ENCODE measurements around the gene MAOB.
A peak's percentile ranks its signal among the peaks of the same experiment; 100 is the strongest.

MAOB gene

GRCh38 chrX:43853225-43853828, 28.9 kb downstream of the MAOB start:
- POLR2A ChIA-PET = no interaction called here
- H3K4me1 ChIP-seq (ENCODE audit: control insufficient read depth, insufficient read depth, low read length) = no peaks in the 10 kb centered on the region
- CTCF ChIA-PET = interaction anchor here (0.5 kb wide), 1 partner anchor 29 kb away, joined by 3 read pairs; no protein-coding TSS in a partner anchor
- no peak overlapping the region for H3K27ac ChIP-seq (ENCODE audit: extremely low read depth, low read depth, low read length)
- H3K4me3 ChIP-seq (ENCODE audit: low read depth, low read length) = no peak overlapping the region
- TF ChIP-seq ZNF394 (tag by site-specific recombination; IDR thresholded peaks at IDR 0.05; ENCODE audit: borderline replicate concordance) (no peak), ZNF785 (tag by site-specific recombination; IDR thresholded peaks at IDR 0.05) (no peak), ZNF76 (tag by site-specific recombination; IDR thresholded peaks at IDR 0.05; ENCODE audit: borderline replicate concordance, low read depth) (no peak)
- no peaks in the 10 kb centered on the region for H3K36me3 ChIP-seq (ENCODE audit: control insufficient read depth in 2 of 2, insufficient read depth in 1 of 2, low read length in 2 of 2)
- H3K9me3 ChIP-seq (ENCODE audit: control insufficient read depth, insufficient read depth, low read depth, low read length) = no peaks in the 10 kb centered on the region

- POLR2A ChIA-PET = no interaction called here
- H3K36me3 ChIP-seq (ENCODE audit: control insufficient read depth in 2 of 2, insufficient read depth in 1 of 2, low read length in 2 of 2) = no peaks in the 10 kb centered on the region
- TF ChIP-seq TCF7L2 (IDR thresholded peaks at IDR 0.05; ENCODE audit: borderline replicate concordance, low read depth, low read length) (0 out of 2 replicates have a peak, but pooled peaks have one; percentile 13), SETDB1 (IDR thresholded peaks at IDR 0.05; ENCODE audit: insufficient read length, low read length) (no peak), PATZ1 (tag by site-specific recombination; IDR thresholded peaks at IDR 0.05) (no peak), ELK4 (IDR thresholded peaks at IDR 0.05; ENCODE audit: borderline replicate concordance, low read depth, low read length) (no peak)
- H3K9me3 ChIP-seq (ENCODE audit: control insufficient read depth, insufficient read depth, low read depth, low read length) = no peaks in the 10 kb centered on the region
- no peak overlapping the region for H3K27ac ChIP-seq (ENCODE audit: extremely low read depth, low read depth, low read length)
- no peak overlapping the region for H3K4me3 ChIP-seq (ENCODE audit: low read depth, low read length)
- CTCF ChIA-PET = interaction anchor here (1.4 kb wide), 1 partner anchor 14 kb away, joined by 6 read pairs; no protein-coding TSS in a partner anchor
- H3K4me1 ChIP-seq (ENCODE audit: control insufficient read depth, insufficient read depth, low read length) = no peaks in the 10 kb centered on the region
These were observed 31.6 kb downstream of the MAOB start for GRCh38 chrX:43850629-43851028.

- H3K4me3 ChIP-seq (ENCODE audit: low read depth, low read length) = no peak overlapping the region
- ChIA-PET POLR2A (no interaction called here), CTCF (no interaction called here)
- no peaks in the 10 kb centered on the region for H3K4me1 ChIP-seq (ENCODE audit: control insufficient read depth, insufficient read depth, low read length)
- no peaks in the 10 kb centered on the region for H3K36me3 ChIP-seq (ENCODE audit: control insufficient read depth in 2 of 2, insufficient read depth in 1 of 2, low read length in 2 of 2)
- H3K27ac ChIP-seq (ENCODE audit: extremely low read depth, low read depth, low read length) = no peak overlapping the region
- H3K9me3 ChIP-seq (ENCODE audit: control insufficient read depth, insufficient read depth, low read depth, low read length) = no peaks in the 10 kb centered on the region
- TF ChIP-seq ZNF501 (tag by site-specific recombination; IDR thresholded peaks at IDR 0.05) (no peak), ZNF776 (tag by site-specific recombination; IDR thresholded peaks at IDR 0.05; ENCODE audit: borderline replicate concordance) (no peak), HOXD13 (CRISPR knock-in tag; IDR thresholded peaks at IDR 0.05; ENCODE audit: borderline replicate concordance) (no peak), ZNF362 (tag by site-specific recombination; IDR thresholded peaks at IDR 0.05) (no peak), ATF2 (tag by site-specific recombination; IDR thresholded peaks at IDR 0.05; ENCODE audit: low read depth) (no peak), ZBTB21 (tag by site-specific recombination; IDR thresholded peaks at IDR 0.05) (no peak), RBAK (tag by site-specific recombination; IDR thresholded peaks at IDR 0.05) (no peak), ZNF585B (tag by site-specific recombination; IDR thresholded peaks at IDR 0.05) (no peak), SP2 (tag by site-specific recombination; IDR thresholded peaks at IDR 0.05) (no peak), ZNF561 (tag by site-specific recombination; IDR thresholded peaks at IDR 0.05; ENCODE audit: borderline replicate concordance) (no peak), TSHZ1 (tag by site-specific recombination; IDR thresholded peaks at IDR 0.05; ENCODE audit: borderline replicate concordance) (no peak), ZNF639 (tag by site-specific recombination; IDR thresholded peaks at IDR 0.05) (no peak), ZNF341 (tag by site-specific recombination; IDR thresholded peaks at IDR 0.05; ENCODE audit: low read depth) (no peak)
These were observed 33.1 kb downstream of the MAOB start for GRCh38 chrX:43849173-43849572.
